ENCODE results near the gene SRF. TPM values are rescaled to one million over a fixed set of nuclear protein-coding genes. Genes with fewer than 3 reads are reported as not detected.

Gene SRF
- total and polyA plus RNA-seq, 4 donors: 2.0 to 11.7 (median 7.1) TPM

GRCh38 chr6:43150051-43150751 is 20.9 kb upstream of the SRF start:
- WGBS: 26% methylated on average over 7 of the region's 7 CpGs
- Histone ChIP-seq H3K4me3 (ENCODE audit: low read depth in 1 of 3, low read length in 3 of 3) (no peak overlapping the region), H3K36me3 (ENCODE audit: control insufficient read depth in 4 of 4, insufficient read depth in 3 of 4, low read depth in 1 of 4, low read length in 3 of 4) (no peaks in the 10 kb centered on the region), H3K9me3 (ENCODE audit: control insufficient read depth in 4 of 4, low read length in 3 of 4) (no peaks in the 10 kb centered on the region), H3K4me1 (ENCODE audit: control insufficient read depth in 4 of 4, insufficient read depth in 4 of 4, low read length in 3 of 4) (peaks cover 0 to 14% (median 12%) of the 10 kb centered on the region in 4 donors), H3K27me3 (ENCODE audit: control insufficient read depth in 4 of 4, insufficient read depth in 4 of 4, low read length in 3 of 4) (no peaks in the 10 kb centered on the region), H3K9ac (ENCODE audit: low read depth in 1 of 2, low read length in 2 of 2) (no peak overlapping the region), H3K27ac (ENCODE audit: low read depth in 1 of 2, low read length in 2 of 2) (peak overlapping the region; percentile 5 to 21)
- peak; percentile 60 for TF ChIP-seq REST (IDR thresholded peaks at IDR 0.05)
- TF ChIP-seq JUND (IDR thresholded peaks at IDR 0.05): peak in 1 of 2 donors; percentile 71
- TF ChIP-seq TAF1 (conservative IDR thresholded peaks at IDR 0.05): no peak
- peak; percentile 45 for TF ChIP-seq FOXA1 (IDR thresholded peaks at IDR 0.05)
- TF ChIP-seq RAD21 (IDR thresholded peaks at IDR 0.05): peak in 1 of 2 donors; percentile 54
- peak; percentile 42 for TF ChIP-seq ZBTB33 (IDR thresholded peaks at IDR 0.05)
- no peak for TF ChIP-seq NR2F2 (IDR thresholded peaks at IDR 0.05)
- no peak for TF ChIP-seq CTCF (IDR thresholded peaks at IDR 0.05; ENCODE audit: low read depth, low read length, missing input control)
- TF ChIP-seq RXRA (IDR thresholded peaks at IDR 0.05): peak; percentile 63 to 69
- peak; percentile 82 for TF ChIP-seq SP1 (IDR thresholded peaks at IDR 0.05)
- peak in 1 of 2 donors; percentile 30 for TF ChIP-seq EGR1 (IDR thresholded peaks at IDR 0.05; ENCODE audit: low read depth in 2 of 2)
- peak; percentile 50 for TF ChIP-seq YY1 (IDR thresholded peaks at IDR 0.05)
- TF ChIP-seq HNF4A (conservative IDR thresholded peaks at IDR 0.05): peak; percentile 71 to 72
- TF ChIP-seq ATF3 (IDR thresholded peaks at IDR 0.05): no peak
- TF ChIP-seq MAX (IDR thresholded peaks at IDR 0.05): peak; percentile 54
- peak in 1 of 2 donors; percentile 74 for TF ChIP-seq GABPA (IDR thresholded peaks at IDR 0.05 in 1 of 2, conservative IDR thresholded peaks at IDR 0.05 in 1 of 2)
- TF ChIP-seq HNF4G (IDR thresholded peaks at IDR 0.05): no peak
- TF ChIP-seq FOXA2 (IDR thresholded peaks at IDR 0.05): peak; percentile 56
- no peak for DNase-seq (ENCODE audit: low spot score)

All from liver (tissue), 9 donors.